Upper lobe of left lung (tissue), 6 donors: ENCODE measurements around the gene CD68. TPM values are rescaled to one million over a fixed set of nuclear protein-coding genes. Genes with fewer than 3 reads are reported as not detected.

Experiments used
- ATAC-seq, 2 donors: fragments of 200-7000 bp; cut with Tn5 transposase; one replicate each; pipeline ENCODE4 v1.9.1; 2022; ENCODE audit warnings: mild to moderate bottlenecking in 2 of 2, moderate library complexity in 2 of 2; ENCODE audit not compliant: low FRiP score in 2 of 2
- DNase-seq, 2 donors: peaks; one replicate each; pipeline ENCODE4 v3.0.0-alpha.2; 2019 to 2020
- H3K27ac ChIP-seq, 4 donors: fragments of 200-600 bp; sonication (generic); one replicate each; pipeline ENCODE4 v1.5.1; 2016 to 2019
- H3K27me3 ChIP-seq, 4 donors: fragments of 200-600 bp; sonication (generic); one replicate each; pipeline ENCODE4 v1.5.1; 2017 to 2019
- H3K36me3 ChIP-seq, 4 donors: fragments of 200-600 bp; sonication (generic); one replicate each; pipeline ENCODE4 v1.5.1; 2016 to 2019
- H3K4me1 ChIP-seq, 4 donors: fragments of 200-600 bp; sonication (generic); one replicate each; pipeline ENCODE4 v1.5.1; 2018 to 2019
- H3K4me3 ChIP-seq, 4 donors: fragments of 200-600 bp; sonication (generic); one replicate each; pipeline ENCODE4 v1.5.1; 2017 to 2019; ENCODE audit warnings: mild to moderate bottlenecking in 2 of 4, moderate library complexity in 1 of 4
- H3K9me3 ChIP-seq, 4 donors: fragments of 200-600 bp; sonication (generic); one replicate each; pipeline ENCODE4 v1.5.1; 2018 to 2019
- CTCF ChIP-seq, 6 experiments: fragments of 450-650 bp in 4 of 6; fragments of 200-600 bp in 2 of 6; sonication (generic) in 2 of 6; IDR thresholded peaks; one replicate each; pipeline ENCODE4 v1.5.1; 2016 to 2019; ENCODE audit warnings: antibody characterized with exemption in 6 of 6
- EP300 ChIP-seq, 4 donors: sonication (generic); formaldehyde crosslinking; IDR thresholded peaks; one replicate each; pipeline ENCODE4 v1.5.1; 2017; ENCODE audit warnings: antibody characterized with exemption in 4 of 4, control low read depth in 2 of 4
- POLR2A ChIP-seq, 4 donors: fragments of 450-650 bp; IDR thresholded peaks; one replicate each; pipeline ENCODE4 v1.5.1; 2016 to 2017; ENCODE audit warnings: antibody characterized with exemption in 4 of 4, mild to moderate bottlenecking in 2 of 4
- POLR2AphosphoS5 ChIP-seq, 2 donors: sonication (generic); formaldehyde crosslinking; IDR thresholded peaks; one replicate each; pipeline ENCODE4 v1.5.1; 2017; ENCODE audit warnings: antibody characterized with exemption in 2 of 2
- WGBS, 2 donors: methylation state at CpG; one replicate each; pipeline ENCODE4 v1.1.5; 2017 to 2018; 5-methylcytosine and 5-hydroxymethylcytosine counted together
- total RNA-seq, 6 donors: library from RNA; depleted of rRNA in 4 of 6; stranded (reverse); fragments of >200 nt in 4 of 6; gene quantifications; one replicate each; pipeline versions ENCODE4 v1.1.0 to v1.2.1, GENCODE V29; 2016 to 2021
- donor health status: DM: no; HTN: no; CAD: no; lungs with moderate emphysema.
- donor health status: DM: no; HTN: yes; CAD: no; lungs with severe emphysema.

CD68 gene, protein sequence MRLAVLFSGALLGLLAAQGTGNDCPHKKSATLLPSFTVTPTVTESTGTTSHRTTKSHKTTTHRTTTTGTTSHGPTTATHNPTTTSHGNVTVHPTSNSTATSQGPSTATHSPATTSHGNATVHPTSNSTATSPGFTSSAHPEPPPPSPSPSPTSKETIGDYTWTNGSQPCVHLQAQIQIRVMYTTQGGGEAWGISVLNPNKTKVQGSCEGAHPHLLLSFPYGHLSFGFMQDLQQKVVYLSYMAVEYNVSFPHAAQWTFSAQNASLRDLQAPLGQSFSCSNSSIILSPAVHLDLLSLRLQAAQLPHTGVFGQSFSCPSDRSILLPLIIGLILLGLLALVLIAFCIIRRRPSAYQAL
- total RNA-seq, result 100 to 1,000 TPM in 5 of 6 donors, 10 to 100 TPM in 1; 76.5 to 500 (median 260) TPM

DNA sequence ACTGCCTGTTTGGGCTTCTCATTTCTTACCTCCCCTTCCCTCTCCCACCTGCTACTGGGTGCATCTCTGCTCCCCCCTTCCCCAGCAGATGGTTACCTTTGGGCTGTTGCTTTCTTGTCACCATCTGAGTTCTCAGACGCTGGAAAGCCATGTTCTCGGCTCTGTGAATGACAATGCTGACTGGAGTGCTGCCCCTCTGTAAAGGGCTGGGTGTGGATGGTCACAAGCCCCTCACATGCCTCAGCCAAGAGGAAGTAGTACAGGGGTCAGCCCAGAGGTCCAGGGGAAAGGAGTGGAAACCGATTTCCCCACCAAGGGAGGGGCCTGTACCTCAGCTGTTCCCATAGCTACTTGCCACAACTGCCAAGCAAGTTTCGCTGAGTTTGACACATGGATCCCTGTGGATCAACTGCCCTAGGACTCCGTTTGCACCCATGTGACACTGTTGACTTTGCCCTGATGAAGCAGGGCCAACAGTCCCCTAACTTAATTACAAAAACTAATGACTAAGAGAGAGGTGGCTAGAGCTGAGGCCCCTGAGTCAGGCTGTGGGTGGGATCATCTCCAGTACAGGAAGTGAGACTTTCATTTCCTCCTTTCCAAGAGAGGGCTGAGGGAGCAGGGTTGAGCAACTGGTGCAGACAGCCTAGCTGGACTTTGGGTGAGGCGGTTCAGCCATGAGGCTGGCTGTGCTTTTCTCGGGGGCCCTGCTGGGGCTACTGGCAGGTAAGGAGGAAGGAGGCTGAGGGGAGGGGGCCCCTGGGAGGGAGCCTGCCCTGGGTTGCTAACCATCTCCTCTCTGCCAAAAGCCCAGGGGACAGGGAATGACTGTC lies at the start of gene CD68:
CD68 (plus strand) TSS at position 638 of the 833 bp plus-strand sequence; CDS start at position 678, 40 bp downstream.
- TF ChIP-seq POLR2AphosphoS5 (IDR thresholded peaks at IDR 0.05), result peak; percentile 78 to 85
- peak in 2 of 4 donors; percentile 48 to 86 for TF ChIP-seq EP300 (IDR thresholded peaks at IDR 0.05)
- TF ChIP-seq POLR2A (IDR thresholded peaks at IDR 0.05), result peak in 3 of 4 donors; percentile 42 to 88 (median 49)
- no peak for TF ChIP-seq CTCF (IDR thresholded peaks at IDR 0.05)
- peak within 1 kb of the TSS; percentile 3 to 83 (median 54) for H3K4me3 ChIP-seq
- peaks cover 42 to 50% (median 46%) of the 10 kb centered on the region in 4 donors for H3K36me3 ChIP-seq
- peaks cover 63 to 90% (median 77%) of the 10 kb centered on the region in 4 donors for H3K4me1 ChIP-seq
- DNase-seq (peak in 1 of 2 donors; percentile 90), ATAC-seq (peak; percentile 70 to 75)
- peak within 1 kb of the TSS; percentile 92 to 96 (median 94) for H3K27ac ChIP-seq
- no peaks in the 10 kb centered on the region for H3K27me3 ChIP-seq
- no peaks in the 10 kb centered on the region for H3K9me3 ChIP-seq
- WGBS, 2 donors, result 16 to 19% methylated on average over 5 to 7 of the region's 7 CpGs

DNA sequence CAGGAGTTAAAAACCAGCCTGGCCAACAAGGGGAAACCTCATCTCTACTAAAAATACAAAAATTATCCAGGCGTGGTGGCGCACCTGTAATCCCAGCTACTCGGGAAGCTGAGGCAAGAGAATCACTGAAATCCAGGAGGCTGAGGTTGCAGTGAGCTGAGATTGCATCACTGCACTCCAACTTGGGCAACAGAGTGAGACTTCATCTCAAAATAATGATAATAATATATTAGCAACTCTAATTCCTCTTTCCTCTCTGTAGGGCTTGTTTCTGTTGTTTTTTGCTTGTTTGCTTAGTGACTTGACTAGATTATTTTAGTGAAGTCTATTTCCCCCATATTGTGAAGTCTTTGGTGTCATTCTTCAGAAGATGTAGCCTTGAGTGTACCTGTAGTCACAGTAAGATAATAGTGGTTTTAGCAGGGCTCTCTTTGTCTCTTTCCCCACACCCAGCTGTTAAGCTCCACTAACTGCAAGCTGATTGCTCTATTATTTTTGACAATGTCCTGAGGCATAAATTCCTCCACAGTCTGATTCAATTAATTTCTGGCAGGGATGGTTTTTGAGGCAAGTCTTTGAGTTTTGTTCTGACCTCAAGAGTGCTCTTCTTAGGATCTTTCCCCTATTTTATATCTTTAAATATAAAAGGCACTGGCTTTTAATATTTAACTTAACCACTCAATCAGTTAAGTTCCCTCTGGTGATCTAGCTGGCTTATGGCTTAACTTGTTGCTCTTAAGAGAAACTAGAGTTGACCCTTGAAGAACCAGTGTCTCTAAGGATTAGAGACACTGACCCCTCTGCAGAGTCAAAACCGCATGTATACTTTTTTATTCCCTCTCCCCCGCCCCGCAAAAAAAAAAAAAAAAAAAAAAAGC lies 49.2 kb upstream of the CD68 start:
- ATAC-seq, result no peak
- Histone ChIP-seq H3K4me3 (no peak overlapping the region), H3K4me1 (no peaks in the 10 kb centered on the region), H3K9me3 (peaks cover 0 to 20% (median 12%) of the 10 kb centered on the region in 4 donors), H3K27ac (no peak overlapping the region), H3K27me3 (no peaks in the 10 kb centered on the region), H3K36me3 (no peaks in the 10 kb centered on the region)
- TF ChIP-seq POLR2A (IDR thresholded peaks at IDR 0.05) (no peak), CTCF (IDR thresholded peaks at IDR 0.05) (no peak), EP300 (IDR thresholded peaks at IDR 0.05) (no peak), POLR2AphosphoS5 (IDR thresholded peaks at IDR 0.05) (no peak)
- 90 to 92% methylated on average over 5 to 6 of the region's 6 CpGs for WGBS, 2 donors
- DNase-seq, result no peak

- Histone ChIP-seq H3K9me3 (peaks cover 0 to 12% (median 0%) of the 10 kb centered on the region in 4 donors), H3K27me3 (no peaks in the 10 kb centered on the region), H3K36me3 (no peaks in the 10 kb centered on the region), H3K4me1 (no peaks in the 10 kb centered on the region), H3K4me3 (no peak overlapping the region), H3K27ac (no peak overlapping the region)
- DNase-seq (no peak), ATAC-seq (no peak)
- WGBS, 2 donors, result 59 to 72% methylated on average over 3 of the region's 3 CpGs
- TF ChIP-seq POLR2AphosphoS5 (IDR thresholded peaks at IDR 0.05), result no peak
- TF ChIP-seq CTCF (IDR thresholded peaks at IDR 0.05), result no peak
- TF ChIP-seq EP300 (IDR thresholded peaks at IDR 0.05), result no peak
- no peak for TF ChIP-seq POLR2A (IDR thresholded peaks at IDR 0.05)
These were observed 41.4 kb upstream of the CD68 start for GRCh38 chr17:7538050-7538449.

DNA sequence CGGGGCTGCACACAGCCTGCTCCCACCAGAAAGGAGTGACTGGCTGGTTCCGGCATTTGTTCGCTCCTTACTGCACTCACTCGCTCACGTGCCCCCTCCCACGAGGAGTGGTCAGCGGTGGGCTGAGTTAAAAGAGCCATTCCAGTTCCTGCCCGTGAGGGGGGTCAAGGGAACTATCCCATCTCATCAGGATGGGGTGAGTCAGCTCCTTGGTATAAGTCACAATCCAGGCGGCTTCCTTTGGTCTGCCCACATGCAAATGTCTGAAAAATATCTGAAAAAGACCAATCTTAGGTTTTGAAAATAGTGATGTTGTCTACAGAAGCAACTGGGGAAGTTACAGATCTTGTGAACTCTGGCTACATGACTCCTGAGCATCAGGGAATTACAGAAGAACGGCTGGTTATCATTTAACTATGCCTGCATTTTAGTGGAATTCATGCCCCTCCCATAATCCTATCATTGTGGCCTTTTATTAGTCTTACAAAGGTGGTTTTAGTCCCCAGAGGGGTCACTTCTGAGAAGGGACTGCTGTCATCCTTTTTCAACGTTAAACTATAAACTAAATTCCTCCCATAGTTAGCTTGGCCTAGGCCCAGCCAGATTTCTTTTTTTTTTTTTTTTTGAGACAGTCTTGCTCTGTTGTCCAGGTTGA lies 40.4 kb upstream of the CD68 start:
- H3K4me3 ChIP-seq, result no peak overlapping the region
- H3K36me3 ChIP-seq, result no peaks in the 10 kb centered on the region
- no peak for DNase-seq
- H3K9me3 ChIP-seq, result peaks cover 0 to 12% (median 0%) of the 10 kb centered on the region in 4 donors
- ATAC-seq, result no peak
- no peaks in the 10 kb centered on the region for H3K4me1 ChIP-seq
- H3K27me3 ChIP-seq, result no peaks in the 10 kb centered on the region
- no peak for TF ChIP-seq EP300 (IDR thresholded peaks at IDR 0.05)
- TF ChIP-seq POLR2AphosphoS5 (IDR thresholded peaks at IDR 0.05), result no peak
- TF ChIP-seq CTCF (IDR thresholded peaks at IDR 0.05), result no peak
- no peak for TF ChIP-seq POLR2A (IDR thresholded peaks at IDR 0.05)
- no peak overlapping the region for H3K27ac ChIP-seq
- WGBS, 2 donors, result 66 to 85% methylated on average over 10 to 11 of the region's 11 CpGs
